SW 1271 (cell line): ENCODE data around the gene ITLN1.
"Not testable (repeated sequence)": the region's sequence is repeated elsewhere in the genome, so short reads cannot be mapped to it uniquely, and the experiment has no call there.

Experiments used
- DNase-seq, 2 experiments: peaks; one replicate each; lab custom pipeline; 2025; lab: John Stamatoyannopoulos, UW

Gene ITLN1

GRCh38 chr1:160885042-160885441 lies at the start of gene ITLN1:
ITLN1 (minus strand) TSS chr1:160885180; CDS start chr1:160884877, 303 bp downstream.
- DNase-seq = no peak

GRCh38 chr1:160933305-160933704 lies 48.3 kb upstream of the ITLN1 start:
- not testable (repeated sequence) for DNase-seq

- no peak for DNase-seq
Measured at GRCh38 chr1:160925652-160926244, 40.8 kb upstream of the ITLN1 start.

- DNase-seq = no peak
Measured at GRCh38 chr1:160924791-160925651, 40.0 kb upstream of the ITLN1 start.

GRCh38 chr1:160916666-160917065 lies 31.7 kb upstream of the ITLN1 start:
- DNase-seq = no peak

GRCh38 chr1:160913229-160913628 lies 28.2 kb upstream of the ITLN1 start:
- not testable (repeated sequence) for DNase-seq

GRCh38 chr1:160911925-160912324 lies 26.9 kb upstream of the ITLN1 start:
- DNase-seq = no peak

- no peak for DNase-seq
Measured at GRCh38 chr1:160911441-160911840, 26.5 kb upstream of the ITLN1 start.

GRCh38 chr1:160910170-160910750 lies 25.3 kb upstream of the ITLN1 start:
- DNase-seq = no peak

- DNase-seq = no peak
Measured at GRCh38 chr1:160907976-160908375, 23.0 kb upstream of the ITLN1 start.

- no peak for DNase-seq
Measured at GRCh38 chr1:160905617-160905989, 20.6 kb upstream of the ITLN1 start.

GRCh38 chr1:160904783-160905616 lies 20.0 kb upstream of the ITLN1 start:
- DNase-seq = no peak

- not testable (repeated sequence) for DNase-seq
Measured at GRCh38 chr1:160902251-160902650, 17.3 kb upstream of the ITLN1 start.

GRCh38 chr1:160901768-160902167 lies 16.8 kb upstream of the ITLN1 start:
- no peak for DNase-seq

- DNase-seq = not testable (repeated sequence)
Measured at GRCh38 chr1:160900683-160901082, 15.7 kb upstream of the ITLN1 start.

- not testable (repeated sequence) for DNase-seq
Measured at GRCh38 chr1:160894368-160895135, 9.6 kb upstream of the ITLN1 start.

- no peak for DNase-seq
Measured at GRCh38 chr1:160891474-160891873, 6.5 kb upstream of the ITLN1 start.

- DNase-seq = no peak
Measured at GRCh38 chr1:160888926-160889325, 3.9 kb upstream of the ITLN1 start.

GRCh38 chr1:160887071-160887470 lies 2.1 kb upstream of the ITLN1 start:
- no peak for DNase-seq

- no peak for DNase-seq
Measured at GRCh38 chr1:160884579-160884978, 401 bp downstream of the ITLN1 start.
